HAP-1 (cell line): ENCODE measurements around the gene SCML1.
A peak's percentile ranks its signal among the peaks of the same experiment; 100 is the strongest.

ENCODE experiments used
- DNase-seq, 2 experiments: peaks; one replicate each; pipeline ENCODE4 v3.0.0-alpha.2; 2016 to 2020; ENCODE audit warnings: low spot score in 2 of 2
- H3K27me3 ChIP-seq: fragments of 250-450 bp; sonication (Bioruptor Pico); 2 replicates; pipeline ENCODE4 v1.5.1; 2020; ENCODE audit warnings: low read depth, mild to moderate bottlenecking, moderate library complexity
- H3K36me3 ChIP-seq: fragments of 250-450 bp; sonication (Bioruptor Pico); replicated peaks from 2 replicates; pipeline ENCODE4 v1.5.1; 2020; ENCODE audit warnings: mild to moderate bottlenecking
- H3K4me1 ChIP-seq: fragments of 250-450 bp; sonication (Bioruptor Pico); 2 replicates; pipeline ENCODE4 v1.5.1; 2020; ENCODE audit warnings: mild to moderate bottlenecking
- H3K4me3 ChIP-seq: fragments of 250-450 bp; sonication (Bioruptor Pico); 2 replicates; pipeline ENCODE4 v1.5.1; 2020; ENCODE audit warnings: mild to moderate bottlenecking, moderate library complexity
- H3K9me3 ChIP-seq: fragments of 250-450 bp; sonication (Bioruptor Pico); 2 replicates; pipeline ENCODE4 v1.5.1; 2020; ENCODE audit warnings: mild to moderate bottlenecking, moderate library complexity
- in situ Hi-C: fragments of 300-500 bp; cut with MboI; formaldehyde crosslinking; loops from 3 replicates; pipeline ENCODE4 v1.14.3; 2020; ENCODE audit warnings: low sequenced_read_pairs, inconsistent platforms, mixed read lengths

SCML1 gene

DNA sequence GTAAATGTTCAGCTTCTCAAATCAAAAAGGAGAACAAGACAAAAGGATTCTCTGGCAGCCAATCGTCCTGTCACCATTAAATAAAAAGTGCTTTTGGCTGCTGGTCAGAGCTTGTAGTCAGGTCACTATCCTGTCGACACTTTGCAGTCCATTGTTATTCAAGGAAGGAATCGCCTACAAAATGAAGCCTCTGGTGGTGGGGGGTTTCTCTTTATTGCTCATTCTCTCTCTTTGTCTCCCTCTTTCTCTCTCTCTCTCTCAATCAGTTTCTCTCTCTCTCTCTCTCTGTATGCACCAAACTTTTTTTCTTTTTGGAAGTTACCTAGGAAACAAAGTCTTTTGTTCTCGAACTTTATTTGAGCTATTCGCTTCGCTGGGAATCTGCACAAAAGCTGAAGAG lies 17.6 kb upstream of the SCML1 start:
- no peak overlapping the region for H3K4me3 ChIP-seq
- peak; percentile 43 to 61 for DNase-seq
- H3K36me3 ChIP-seq = no peaks in the 10 kb centered on the region
- no peaks in the 10 kb centered on the region for H3K9me3 ChIP-seq
- H3K4me1 ChIP-seq = peaks cover 28% of the 10 kb centered on the region
- H3K27me3 ChIP-seq = no peaks in the 10 kb centered on the region
- in situ Hi-C loops = no loop called here

DNA sequence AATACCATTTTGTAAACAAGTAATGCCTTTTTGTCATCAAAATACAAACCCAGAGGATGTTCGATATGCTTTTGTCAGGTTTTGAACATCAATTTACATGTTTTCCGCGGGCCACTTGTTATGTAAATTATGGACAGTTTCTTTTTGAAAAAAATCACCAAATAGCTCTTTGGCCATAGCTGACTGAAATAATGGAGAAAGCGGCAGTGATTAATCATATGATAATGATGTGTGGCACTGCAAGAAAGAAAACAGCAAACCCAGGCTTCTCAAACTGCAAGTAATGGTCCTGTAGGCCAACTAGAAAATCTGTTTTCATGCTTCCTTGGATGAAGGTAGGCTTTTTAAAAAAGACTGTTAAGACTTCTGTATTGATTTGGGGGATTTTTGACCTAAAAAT lies 15.6 kb upstream of the SCML1 start:
- Histone ChIP-seq H3K27me3 (no peaks in the 10 kb centered on the region), H3K4me1 (peaks cover 28% of the 10 kb centered on the region), H3K4me3 (no peak overlapping the region), H3K9me3 (no peaks in the 10 kb centered on the region), H3K36me3 (no peaks in the 10 kb centered on the region)
- DNase-seq = peak; percentile 21 to 69
- in situ Hi-C loops = no loop called here

DNA sequence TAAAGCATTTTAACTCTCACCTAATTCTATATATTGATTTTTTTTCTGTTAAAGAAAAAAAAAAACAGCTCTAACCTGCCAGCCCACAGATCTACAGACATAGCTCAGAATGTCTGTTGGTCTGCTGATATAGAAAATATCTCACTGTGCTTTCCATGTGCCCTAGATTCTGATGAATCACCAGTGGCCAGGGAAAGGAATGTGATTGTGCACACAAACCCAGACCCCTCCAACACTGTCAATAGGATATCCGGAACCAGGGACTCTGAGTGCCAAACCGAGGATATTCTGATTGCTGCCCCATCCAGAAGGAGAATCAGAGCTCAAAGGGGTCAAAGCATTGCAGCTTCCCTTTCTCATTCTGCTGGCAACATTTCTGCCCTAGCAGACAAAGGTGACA lies 12.1 kb upstream of the SCML1 start:
- in situ Hi-C loops = no loop called here
- H3K4me3 ChIP-seq = no peak overlapping the region

DNA sequence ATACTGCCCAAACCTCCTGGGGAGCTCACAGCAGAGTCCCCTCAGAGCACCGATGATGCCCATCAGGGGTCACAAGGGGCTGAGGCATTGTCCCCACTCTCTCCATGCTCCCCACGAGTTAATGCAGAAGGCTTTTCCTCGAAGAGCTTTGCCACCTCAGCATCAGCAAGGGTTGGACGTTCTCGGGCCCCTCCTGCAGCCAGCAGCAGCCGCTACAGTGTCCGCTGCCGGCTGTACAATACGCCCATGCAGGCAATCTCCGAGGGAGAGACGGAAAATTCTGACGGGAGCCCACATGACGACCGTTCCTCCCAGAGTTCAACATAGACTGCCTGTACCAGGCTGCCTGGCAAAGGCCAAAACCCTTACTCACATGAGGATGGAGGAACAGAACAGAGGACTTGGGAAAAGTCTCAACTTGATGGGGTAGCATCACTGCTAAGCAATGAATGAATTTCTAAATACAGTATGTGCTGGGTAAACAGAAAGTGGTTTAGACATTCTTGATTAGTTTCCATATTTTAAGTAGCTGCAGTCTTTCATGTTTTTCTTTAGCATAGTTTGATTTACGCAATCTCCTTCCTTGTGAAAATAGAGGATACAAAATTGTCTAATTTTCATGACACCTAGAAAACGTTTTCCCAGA lies 5.0 kb upstream of the SCML1 start:
- H3K36me3 ChIP-seq = 0 out of 2 replicates have a peak, but pooled peaks cover 6% of the 10 kb centered on the region
- H3K4me1 ChIP-seq = peaks cover 6% of the 10 kb centered on the region
- no peak overlapping the region for H3K4me3 ChIP-seq
- no peaks in the 10 kb centered on the region for H3K9me3 ChIP-seq
- in situ Hi-C loops = no loop called here
- DNase-seq = no peak
- H3K27me3 ChIP-seq = no peaks in the 10 kb centered on the region

More for the DNA sequence above, 12.1 kb upstream of the SCML1 start:
- DNase-seq = no peak
- peaks cover 18% of the 10 kb centered on the region for H3K4me1 ChIP-seq
- H3K27me3 ChIP-seq = no peaks in the 10 kb centered on the region
- 0 out of 2 replicates have a peak, but pooled peaks cover 3% of the 10 kb centered on the region for H3K36me3 ChIP-seq
- no peaks in the 10 kb centered on the region for H3K9me3 ChIP-seq

DNA sequence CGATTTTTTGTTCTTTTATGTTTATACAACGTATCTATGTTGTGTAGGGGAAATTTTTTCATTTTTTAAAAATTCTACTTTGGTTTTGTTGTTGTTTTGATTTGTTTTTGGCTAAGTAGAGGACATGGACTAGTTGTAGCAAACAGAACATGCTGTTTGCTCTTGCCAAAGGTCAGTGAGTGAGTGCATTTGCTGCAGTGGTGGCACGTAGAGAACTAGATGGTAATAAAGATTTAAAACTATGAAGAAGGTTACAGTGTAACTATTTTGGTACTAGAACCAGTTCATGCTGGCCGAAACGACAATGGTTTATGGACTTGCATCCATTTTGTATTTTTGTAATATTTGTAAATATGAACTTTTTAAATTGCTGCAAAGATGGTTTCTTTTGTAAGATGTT lies 1.9 kb upstream of the SCML1 start:
- no peak overlapping the region for H3K4me3 ChIP-seq
- no peak for DNase-seq
- in situ Hi-C loops = no loop called here

DNA sequence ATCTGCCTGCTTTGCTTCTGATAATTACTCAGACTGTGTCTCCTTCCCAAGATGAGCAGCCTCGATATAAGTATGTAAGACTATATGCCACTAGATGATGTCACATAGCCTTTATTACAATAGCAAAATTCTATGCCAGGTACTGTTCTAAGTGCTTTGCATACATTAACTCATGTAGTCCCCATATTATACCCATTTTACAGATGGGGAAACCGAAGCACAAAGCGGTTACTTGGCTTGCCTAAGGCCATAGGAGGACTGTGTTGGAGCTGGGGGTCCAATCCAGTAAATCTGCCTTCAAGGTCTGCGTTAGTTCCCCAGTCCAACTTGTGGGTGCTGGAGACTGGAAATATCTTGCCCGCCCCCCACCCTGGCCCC lies 826 bp upstream of the SCML1 start:
- no peaks in the 10 kb centered on the region for H3K9me3 ChIP-seq
- no peak for DNase-seq
- H3K36me3 ChIP-seq = no peaks in the 10 kb centered on the region
- peaks cover 22% of the 10 kb centered on the region for H3K4me1 ChIP-seq
- in situ Hi-C loops = no loop called here
- peak overlapping the region; percentile 38 for H3K4me3 ChIP-seq
- no peaks in the 10 kb centered on the region for H3K27me3 ChIP-seq

More for the DNA sequence above, 1.9 kb upstream of the SCML1 start:
- H3K27me3 ChIP-seq = no peaks in the 10 kb centered on the region
- H3K4me1 ChIP-seq = peaks cover 12% of the 10 kb centered on the region
- no peaks in the 10 kb centered on the region for H3K9me3 ChIP-seq
- H3K36me3 ChIP-seq = 0 out of 2 replicates have a peak, but pooled peaks cover 3% of the 10 kb centered on the region

DNA sequence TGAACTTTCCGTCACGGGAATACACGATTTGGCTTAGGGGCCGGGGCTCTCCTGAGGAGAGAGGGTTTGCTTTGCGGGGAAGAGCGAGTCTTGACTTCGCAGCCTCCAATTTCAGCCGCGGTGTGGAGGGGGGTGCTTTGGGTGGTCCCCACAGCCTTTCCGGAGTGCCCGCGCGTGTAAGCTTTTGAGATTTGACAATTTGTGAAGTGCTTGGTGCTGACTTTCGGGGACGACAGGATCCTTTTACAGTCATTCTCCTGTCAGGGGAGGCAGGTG lies 355 bp downstream of the SCML1 start:
- no peak for DNase-seq
- Histone ChIP-seq H3K4me3 (peak overlapping the region; percentile 63), H3K36me3 (no peaks in the 10 kb centered on the region), H3K27me3 (no peaks in the 10 kb centered on the region), H3K4me1 (peaks cover 22% of the 10 kb centered on the region), H3K9me3 (no peaks in the 10 kb centered on the region)
- in situ Hi-C loops = no loop called here

DNA sequence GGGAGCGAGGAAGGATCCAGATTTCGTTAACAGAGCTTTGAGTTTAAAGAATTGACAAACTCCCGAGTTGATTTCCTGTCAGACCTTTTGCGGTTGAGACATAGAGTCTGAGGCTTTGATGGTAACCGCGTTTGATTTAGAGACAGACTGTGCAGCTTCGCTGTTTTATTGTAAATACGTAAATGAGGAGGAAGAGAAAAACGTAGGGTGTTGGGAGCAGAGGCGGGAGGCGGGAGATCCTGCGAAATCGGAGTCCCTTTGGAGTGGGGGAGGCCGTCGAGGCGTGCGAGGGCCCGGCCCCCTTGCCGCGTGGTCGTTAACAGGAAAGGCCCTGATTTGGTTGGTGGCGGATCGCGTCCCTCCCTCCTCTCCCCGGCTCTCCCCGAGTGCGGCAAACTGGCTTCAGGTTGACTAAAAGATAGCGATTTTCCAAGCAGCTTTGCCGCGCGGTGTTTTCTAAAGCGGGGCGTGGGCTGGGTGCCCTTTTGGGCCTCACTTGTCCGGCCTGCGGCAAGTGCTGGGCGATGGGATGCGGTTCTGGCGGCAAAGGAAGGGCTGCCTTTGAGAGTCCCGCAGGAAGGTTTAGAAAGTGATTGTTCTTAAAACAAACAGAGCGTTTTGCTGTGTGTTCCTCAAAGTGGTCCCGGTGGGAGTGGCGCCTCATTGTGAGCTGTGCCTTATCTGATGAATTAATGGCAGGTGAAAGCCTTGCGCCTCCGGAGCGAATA lies 857 bp downstream of the SCML1 start:
- Histone ChIP-seq H3K4me1 (peaks cover 22% of the 10 kb centered on the region), H3K9me3 (no peaks in the 10 kb centered on the region), H3K27me3 (no peaks in the 10 kb centered on the region), H3K4me3 (peak overlapping the region; percentile 63), H3K36me3 (no peaks in the 10 kb centered on the region)
- DNase-seq = peak; percentile 73 to 82
- in situ Hi-C loops = no loop called here

DNA sequence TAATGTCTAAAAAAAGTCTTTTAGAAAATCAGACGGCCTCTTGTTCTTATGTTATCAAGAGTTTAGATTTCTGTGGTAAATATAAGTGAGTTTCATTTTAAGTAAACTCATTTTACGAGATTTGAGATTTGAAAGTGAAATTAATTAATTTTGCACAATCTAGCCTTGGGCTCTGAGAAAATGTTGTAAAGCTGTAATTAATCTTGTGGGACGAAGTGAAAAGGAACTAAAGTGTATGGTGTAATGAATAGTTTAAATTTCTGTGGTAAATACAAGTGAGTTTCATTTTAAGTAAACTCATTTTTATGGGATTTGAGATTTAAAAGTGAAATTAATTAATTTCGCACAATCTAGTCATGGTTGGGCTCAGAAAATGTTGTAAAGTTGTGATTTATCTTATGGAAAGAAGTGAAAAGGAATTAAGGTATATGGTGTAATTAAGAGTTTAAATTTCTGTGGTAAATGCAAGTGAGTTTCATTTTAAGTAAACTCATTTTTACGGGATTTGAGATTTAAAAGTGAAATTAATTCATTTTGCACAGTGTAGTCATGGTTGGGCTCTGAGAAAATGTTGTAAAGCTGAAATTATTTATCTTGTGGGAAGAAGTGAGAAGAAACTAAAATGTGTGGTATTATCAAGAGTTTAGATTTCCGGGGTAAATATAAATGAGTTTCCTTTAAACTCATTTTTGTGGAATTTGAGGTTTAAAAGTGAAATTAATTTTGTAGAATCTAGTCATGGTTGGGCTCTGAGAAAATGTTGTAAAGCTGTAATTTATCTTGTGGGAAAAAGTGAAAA lies 1.6 kb downstream of the SCML1 start:
- in situ Hi-C loops = no loop called here
- Histone ChIP-seq H3K9me3 (no peaks in the 10 kb centered on the region), H3K36me3 (no peaks in the 10 kb centered on the region), H3K4me1 (peaks cover 23% of the 10 kb centered on the region), H3K27me3 (no peaks in the 10 kb centered on the region), H3K4me3 (peak overlapping the region; percentile 63)
- peak in 1 of 2 experiments; percentile 9 for DNase-seq

DNA sequence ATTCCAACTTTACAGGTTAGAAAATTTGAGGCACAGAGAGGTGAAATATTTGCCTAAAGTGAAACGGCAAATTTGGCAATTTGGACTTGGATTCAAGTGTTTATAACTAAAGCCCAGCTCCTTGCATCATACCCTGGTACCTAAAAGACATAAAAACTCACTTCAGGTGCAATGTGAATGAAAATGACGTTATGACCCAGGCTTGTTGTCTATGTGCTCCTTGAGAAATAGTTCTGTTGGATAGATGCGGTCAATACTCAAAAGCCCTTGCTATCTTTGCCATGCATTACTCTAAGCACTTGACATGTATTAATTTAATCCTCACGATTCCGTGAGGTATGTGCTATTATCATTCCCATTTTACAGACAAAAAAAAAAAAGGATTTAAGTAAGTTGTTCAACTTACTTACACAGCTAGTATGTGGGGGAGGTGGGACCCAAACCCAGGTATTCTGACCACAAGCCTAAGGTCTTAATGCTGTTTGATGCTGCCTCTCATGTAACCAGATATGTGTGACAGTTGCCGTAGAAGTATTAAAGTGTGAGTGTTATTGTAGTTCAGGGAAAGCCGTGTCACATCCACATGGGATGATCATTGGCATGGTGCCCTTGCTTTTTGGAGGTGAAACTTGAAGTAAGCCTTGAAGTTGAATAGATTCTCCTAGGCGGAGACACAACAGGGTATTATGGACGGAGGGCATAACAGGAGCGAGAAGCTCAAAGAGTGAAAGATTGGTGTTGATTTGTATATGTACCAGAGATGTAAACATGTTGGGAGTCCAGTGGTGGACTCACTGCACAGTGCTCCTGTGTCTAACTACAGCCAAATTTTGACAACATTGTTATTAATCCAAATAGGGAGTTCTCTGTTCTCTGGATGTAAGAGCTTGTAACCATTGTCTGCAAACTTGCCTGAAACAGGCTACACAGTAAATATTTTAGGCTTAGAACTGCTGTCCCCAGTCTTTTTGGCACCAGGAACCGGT lies 3.1 kb downstream of the SCML1 start:
- in situ Hi-C loops = no loop called here
- Histone ChIP-seq H3K9me3 (no peaks in the 10 kb centered on the region), H3K4me1 (peaks cover 21% of the 10 kb centered on the region), H3K4me3 (0 out of 2 replicates have a peak overlapping the region, but pooled peaks have one; percentile 8), H3K36me3 (no peaks in the 10 kb centered on the region), H3K27me3 (no peaks in the 10 kb centered on the region)
- DNase-seq = peak in 1 of 2 experiments; percentile 24

DNA sequence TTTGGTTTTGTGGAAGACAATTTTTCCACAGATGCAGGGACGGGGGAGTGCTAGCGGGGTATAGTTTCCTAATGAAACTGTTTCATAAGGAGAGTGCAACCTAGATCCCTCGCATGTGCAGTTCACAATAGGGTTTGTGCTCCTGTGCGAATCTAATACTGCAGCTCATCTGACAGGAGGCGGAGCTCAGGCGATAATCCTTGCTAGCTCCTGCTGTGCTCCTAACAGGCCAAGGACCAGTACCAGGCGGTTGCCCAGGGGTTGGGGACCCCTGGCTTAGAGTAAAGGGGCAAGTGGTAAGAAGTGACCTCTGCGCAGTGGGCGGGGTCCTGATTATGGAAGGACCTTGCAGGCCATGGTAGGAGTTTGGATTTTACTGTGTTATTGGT lies 3.8 kb downstream of the SCML1 start:
- in situ Hi-C loops = no loop called here
- DNase-seq = peak; percentile 70 to 74
- Histone ChIP-seq H3K9me3 (no peaks in the 10 kb centered on the region), H3K36me3 (no peaks in the 10 kb centered on the region), H3K27me3 (no peaks in the 10 kb centered on the region), H3K4me3 (0 out of 2 replicates have a peak overlapping the region, but pooled peaks have one; percentile 8), H3K4me1 (peaks cover 21% of the 10 kb centered on the region)

DNA sequence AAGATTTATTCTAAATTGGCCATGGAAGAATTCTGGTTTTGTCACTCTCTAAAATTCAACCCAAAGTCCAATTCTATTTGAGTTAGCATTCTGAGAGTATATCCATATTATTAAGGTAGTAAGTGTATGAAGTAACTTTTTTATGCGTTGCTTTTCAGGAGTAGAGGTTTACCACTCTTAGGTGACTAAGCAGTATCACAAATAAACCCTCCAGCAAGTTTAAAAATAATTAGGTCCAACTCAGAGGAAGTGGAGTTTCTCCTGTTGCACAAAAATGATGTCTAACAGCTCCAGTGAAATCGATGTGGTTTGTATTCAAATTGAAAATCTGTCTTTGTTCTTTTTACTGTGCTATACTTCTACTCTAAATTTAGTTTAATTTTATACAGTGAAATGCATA lies 6.6 kb downstream of the SCML1 start:
- H3K36me3 ChIP-seq = peaks cover 4% of the 10 kb centered on the region; the same call in 1 of the 2 replicates
- no peak for DNase-seq
- H3K27me3 ChIP-seq = no peaks in the 10 kb centered on the region
- peaks cover 18% of the 10 kb centered on the region for H3K4me1 ChIP-seq
- no peaks in the 10 kb centered on the region for H3K9me3 ChIP-seq
- in situ Hi-C loops = no loop called here
- no peak overlapping the region for H3K4me3 ChIP-seq

DNA sequence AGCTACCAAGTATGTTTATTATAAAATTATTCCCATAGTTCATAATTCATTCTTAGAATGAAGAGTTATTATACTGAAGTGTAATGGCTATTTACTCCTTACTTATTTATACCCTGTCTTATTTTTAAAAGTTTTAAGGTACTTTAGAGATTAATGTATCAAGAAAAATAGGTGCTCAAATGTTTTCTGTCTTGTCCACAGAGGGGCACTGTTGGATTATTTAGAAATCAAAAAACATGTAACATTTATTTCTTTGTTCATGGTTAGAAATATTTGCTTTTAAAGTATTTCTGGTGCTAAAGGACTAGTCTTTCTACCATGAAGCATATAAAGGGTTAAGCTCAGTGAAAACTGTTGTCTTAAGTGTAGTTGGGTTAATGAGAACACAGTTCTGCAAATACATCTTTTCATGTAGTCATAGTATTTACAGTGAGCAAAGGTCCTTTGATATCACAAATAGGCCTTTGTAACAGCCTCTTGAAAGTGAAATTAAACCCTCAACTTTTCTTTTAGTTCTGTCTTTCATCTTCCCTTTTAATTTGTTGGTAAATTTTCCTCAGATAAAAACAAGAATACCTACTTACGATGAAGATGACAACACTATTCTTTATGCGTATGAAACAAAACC lies 7.7 kb downstream of the SCML1 start:
- Histone ChIP-seq H3K36me3 (peaks cover 8% of the 10 kb centered on the region), H3K9me3 (no peaks in the 10 kb centered on the region), H3K4me3 (no peak overlapping the region), H3K27me3 (no peaks in the 10 kb centered on the region), H3K4me1 (peaks cover 16% of the 10 kb centered on the region)
- in situ Hi-C loops = no loop called here
- no peak for DNase-seq
